HG03064 (cell line): ENCODE measurements around the gene TEKTIP1.
"Not testable (repeated sequence)": the region's sequence is repeated elsewhere in the genome, so short reads cannot be mapped to it uniquely, and the experiment has no call there.

Experiments
- ATAC-seq: cut with Tn5 transposase; IDR thresholded peaks from one replicate; pipeline ENCODE4 v1.9.1; 2021; ENCODE audit warnings: low read depth; ENCODE audit not compliant: unreplicated experiment

Gene TEKTIP1

GRCh38 chr19:3522421-3523360 is 16.3 kb upstream of the TEKTIP1 start:
- no peak for ATAC-seq

GRCh38 chr19:3523361-3524077 is 15.5 kb upstream of the TEKTIP1 start:
- ATAC-seq, result no peak

- no peak for ATAC-seq
These were observed 14.7 kb upstream of the TEKTIP1 start for GRCh38 chr19:3524078-3524842.

- no peak for ATAC-seq
These were observed 14.0 kb upstream of the TEKTIP1 start for GRCh38 chr19:3524904-3525451.

- no peak for ATAC-seq
These were observed 12.3 kb upstream of the TEKTIP1 start for GRCh38 chr19:3526507-3527237.

- no peak for ATAC-seq
These were observed 11.6 kb upstream of the TEKTIP1 start for GRCh38 chr19:3527238-3527910.

- ATAC-seq, result no peak
These were observed 10.9 kb upstream of the TEKTIP1 start for GRCh38 chr19:3528080-3528479.

GRCh38 chr19:3528539-3529211 is 10.3 kb upstream of the TEKTIP1 start:
- no peak for ATAC-seq

GRCh38 chr19:3529299-3529698 is 9.7 kb upstream of the TEKTIP1 start:
- ATAC-seq, result not testable (repeated sequence)

- no peak for ATAC-seq
These were observed 8.6 kb upstream of the TEKTIP1 start for GRCh38 chr19:3530389-3530788.

- no peak for ATAC-seq
These were observed 7.3 kb upstream of the TEKTIP1 start for GRCh38 chr19:3531716-3532115.

GRCh38 chr19:3532154-3532786 is 6.7 kb upstream of the TEKTIP1 start:
- no peak for ATAC-seq

- ATAC-seq, result no peak
These were observed 5.9 kb upstream of the TEKTIP1 start for GRCh38 chr19:3533033-3533432.

GRCh38 chr19:3533563-3534216 is 5.3 kb upstream of the TEKTIP1 start:
- no peak for ATAC-seq

GRCh38 chr19:3534375-3535234 is 4.4 kb upstream of the TEKTIP1 start:
- ATAC-seq, result no peak

- no peak for ATAC-seq
These were observed 3.8 kb upstream of the TEKTIP1 start for GRCh38 chr19:3535235-3535535.

- ATAC-seq, result no peak
These were observed 3.4 kb upstream of the TEKTIP1 start for GRCh38 chr19:3535563-3535965.
